ENCODE data around the gene NETO2. TPM values are rescaled to one million over a fixed set of nuclear protein-coding genes. Genes with fewer than 3 reads are reported as not detected.

Gene NETO2
- total and polyA plus RNA-seq, 2 of the 13 experiments (the other 11 are each of a cell fraction or from before 2014, with no cell fraction given) = 8.2 to 13.5 TPM

GRCh38 chr16:47064775-47065174, 79.0 kb downstream of the NETO2 start:
- FAIRE-seq = no peak
- in situ Hi-C loops (cut with HindIII; ENCODE audit: extremely low pct_ligation_motif_present, low pct_unique_long_range_greater_than_20kb) (no loop called here), intact Hi-C loops (cut with micrococcal nuclease; ENCODE audit: unreplicated experiment) (no loop called here)
- no peaks in the 10 kb centered on the region for H3K79me2 ChIP-seq (ENCODE audit: insufficient read depth, low read length)
- no TSS peak for BruUV-seq (replicated peaks)
- WGBS (ENCODE audit: low lambda C conversion rate) = 87% methylated on average over 4 of the region's 4 CpGs
- H3K9me3 ChIP-seq (ENCODE audit: low read length) = peaks cover 4% of the 10 kb centered on the region; the same call in 1 of the 2 replicates
- no peak for DNase-seq (ENCODE audit: low spot score)
- CTCF ChIA-PET (ENCODE audit: low intra/inter-chr PET ratio, low total read pairs) = no interaction called here
- H3K9ac ChIP-seq (ENCODE audit: insufficient read depth, low read depth, low read length) = no peak overlapping the region
- no peak overlapping the region for H3K4me2 ChIP-seq (ENCODE audit: low read depth, low read length)
- no peaks in the 10 kb centered on the region for H4K20me1 ChIP-seq (ENCODE audit: insufficient read depth, low read length)
- peak; percentile 64 for ATAC-seq
- POLR2A ChIA-PET = no interaction called here
- H2AFZ ChIP-seq (ENCODE audit: low read length) = no peak overlapping the region
- peaks cover 0 to 18% of the 10 kb centered on the region in 2 experiments; a peak in 3 of 5 replicates for H3K27me3 ChIP-seq (ENCODE audit: control insufficient read depth in 1 of 2, insufficient read depth in 2 of 2, low read length in 2 of 2)
- TF ChIP-seq SMC3 (IDR thresholded peaks at IDR 0.05; ENCODE audit: low read length) = peak; percentile 26; the same call in 1 of the 2 replicates
- no peak for TF ChIP-seq FOXP1 (IDR thresholded peaks at IDR 0.05)
- no peak for TF ChIP-seq FOXP1 (CRISPR knock-in tag; IDR thresholded peaks at IDR 0.05)
- TF ChIP-seq STAG1 (CRISPR knock-in tag; IDR thresholded peaks at IDR 0.05) = peak; percentile 18
- no peak overlapping the region for H3K27ac ChIP-seq (ENCODE audit: extremely low read length, insufficient read depth, low read length)
- no peak overlapping the region for H3K4me3 ChIP-seq (replicated peaks in 1 of 3; ENCODE audit: insufficient read depth in 1 of 3, low read depth in 2 of 3, low read length in 3 of 3)
- peaks cover 24% of the 10 kb centered on the region for H3K4me1 ChIP-seq (ENCODE audit: insufficient read depth, low read length)
- H3K36me3 ChIP-seq (replicated peaks in 1 of 2; ENCODE audit: control insufficient read depth in 1 of 2, insufficient read depth in 2 of 2, low read length in 2 of 2) = no peaks in the 10 kb centered on the region

GRCh38 chr16:47063011-47063724, 80.6 kb downstream of the NETO2 start:
- H3K27me3 ChIP-seq (ENCODE audit: control insufficient read depth in 1 of 2, insufficient read depth in 2 of 2, low read length in 2 of 2) = peaks cover 0 to 15% of the 10 kb centered on the region in 2 experiments; a peak in 3 of 5 replicates
- H3K36me3 ChIP-seq (replicated peaks in 1 of 2; ENCODE audit: control insufficient read depth in 1 of 2, insufficient read depth in 2 of 2, low read length in 2 of 2) = no peaks in the 10 kb centered on the region
- H3K79me2 ChIP-seq (ENCODE audit: insufficient read depth, low read length) = no peaks in the 10 kb centered on the region
- ATAC-seq = no peak
- DNase-seq (ENCODE audit: low spot score) = no peak
- ChIA-PET CTCF (ENCODE audit: low intra/inter-chr PET ratio, low total read pairs) (no interaction called here), POLR2A (no interaction called here)
- no peak overlapping the region for H3K9ac ChIP-seq (ENCODE audit: insufficient read depth, low read depth, low read length)
- FAIRE-seq = no peak
- 26% methylated on average over 7 of the region's 7 CpGs for WGBS (ENCODE audit: low lambda C conversion rate)
- H3K4me2 ChIP-seq (ENCODE audit: low read depth, low read length) = no peak overlapping the region
- in situ Hi-C loops (cut with HindIII; ENCODE audit: extremely low pct_ligation_motif_present, low pct_unique_long_range_greater_than_20kb) = no loop called here
- no peak overlapping the region for H3K27ac ChIP-seq (ENCODE audit: extremely low read length, insufficient read depth, low read length)
- no TSS peak for BruUV-seq (replicated peaks)
- peaks cover 40% of the 10 kb centered on the region for H3K4me1 ChIP-seq (ENCODE audit: insufficient read depth, low read length)
- intact Hi-C loops (cut with micrococcal nuclease; ENCODE audit: unreplicated experiment) = no loop called here
- H4K20me1 ChIP-seq (ENCODE audit: insufficient read depth, low read length) = no peaks in the 10 kb centered on the region
- H3K4me3 ChIP-seq (replicated peaks in 1 of 3; ENCODE audit: insufficient read depth in 1 of 3, low read depth in 2 of 3, low read length in 3 of 3) = no peak overlapping the region
- peaks cover 4% of the 10 kb centered on the region; the same call in 1 of the 2 replicates for H3K9me3 ChIP-seq (ENCODE audit: low read length)
- no peak overlapping the region for H2AFZ ChIP-seq (ENCODE audit: low read length)
- TF ChIP-seq ZNF713 (CRISPR knock-in tag; IDR thresholded peaks at IDR 0.05) (no peak), THRA (CRISPR knock-in tag; IDR thresholded peaks at IDR 0.05; ENCODE audit: borderline replicate concordance) (no peak), ZBTB3 (CRISPR knock-in tag; IDR thresholded peaks at IDR 0.05; ENCODE audit: borderline replicate concordance, low read depth) (no peak), ZNF615 (CRISPR knock-in tag; IDR thresholded peaks at IDR 0.05; ENCODE audit: borderline replicate concordance) (no peak), RAD21 (CRISPR knock-in tag; IDR thresholded peaks at IDR 0.05) (no peak), ZNF354B (CRISPR knock-in tag; IDR thresholded peaks at IDR 0.05) (0 out of 2 replicates have a peak, but pooled peaks have one; percentile 18), HNRNPLL (IDR thresholded peaks at IDR 0.05; ENCODE audit: low read depth, low read length, poor library complexity, severe bottlenecking) (no peak), ZNF564 (CRISPR knock-in tag; IDR thresholded peaks at IDR 0.05) (peak; percentile 97; the same call in 1 of the 2 replicates), ARID4A (CRISPR knock-in tag; IDR thresholded peaks at IDR 0.05; ENCODE audit: borderline replicate concordance) (no peak)

Data from HepG2 (cell line).